ENCODE results near the gene CEP152. TPM values are rescaled to one million over a fixed set of nuclear protein-coding genes. Genes with fewer than 3 reads are reported as not detected.

The CEP152 gene
- total and polyA plus RNA-seq, 10 of the 15 experiments (the other 5 are each of a cell fraction or from before 2014, with no cell fraction given): 5.3 to 22.6 (median 14.2) TPM

DNA sequence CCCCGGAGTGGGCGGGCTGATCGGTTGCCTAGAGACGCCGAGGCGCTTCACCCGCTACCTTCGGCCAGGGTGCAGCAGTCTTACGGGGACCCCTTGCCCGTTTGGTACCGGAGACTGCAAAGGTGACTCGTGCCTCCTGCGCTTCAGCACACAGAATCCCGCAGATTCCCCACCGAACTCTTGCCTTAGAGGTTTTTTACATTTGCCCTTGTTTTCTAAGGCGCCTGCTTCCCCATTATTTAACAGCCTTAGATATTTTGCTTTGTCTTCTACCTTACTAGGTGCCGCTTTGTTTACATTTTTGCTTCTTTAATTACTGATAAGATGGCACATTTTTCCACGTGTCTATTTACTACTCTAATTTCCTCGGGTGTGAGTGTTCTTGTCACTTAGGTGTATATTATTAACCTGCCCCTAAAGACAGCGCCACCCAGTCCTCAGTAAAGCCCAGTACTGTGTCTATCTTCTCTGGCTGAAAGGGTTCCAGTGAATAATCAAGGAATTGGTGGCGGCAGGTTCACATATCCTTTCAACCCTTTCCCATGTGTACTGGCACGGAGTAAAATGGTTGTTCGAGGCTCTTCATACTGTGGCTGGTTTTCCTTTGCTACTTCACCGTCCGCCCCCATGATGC is 573 bp upstream of the CEP152 start (continued):
- no peak for TF ChIP-seq PRDM15 (CRISPR knock-in tag; IDR thresholded peaks at IDR 0.05)
- TF ChIP-seq, protein P1, sequence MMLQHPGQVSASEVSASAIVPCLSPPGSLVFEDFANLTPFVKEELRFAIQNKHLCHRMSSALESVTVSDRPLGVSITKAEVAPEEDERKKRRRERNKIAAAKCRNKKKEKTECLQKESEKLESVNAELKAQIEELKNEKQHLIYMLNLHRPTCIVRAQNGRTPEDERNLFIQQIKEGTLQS (IDR thresholded peaks at IDR 0.05; ENCODE audit: borderline replicate concordance, extremely low read depth, low read depth, low read length): no peak
- no peak for TF ChIP-seq IRF4 (IDR thresholded peaks at IDR 0.05; ENCODE audit: low read depth, low read length)
- TF ChIP-seq FOXK2 (IDR thresholded peaks at IDR 0.05): no peak
- no peak for TF ChIP-seq SMAD5 (IDR thresholded peaks at IDR 0.05; ENCODE audit: low read depth)
- TF ChIP-seq EP300 (IDR thresholded peaks at IDR 0.05; ENCODE audit: borderline replicate concordance in 1 of 2, control insufficient read depth in 1 of 2, low read depth in 2 of 2, low read length in 2 of 2): no peak
- TF ChIP-seq YBX1 (IDR thresholded peaks at IDR 0.05): no peak
- 0 out of 2 replicates have a peak, but pooled peaks have one; percentile 1 for TF ChIP-seq RFX5 (IDR thresholded peaks at IDR 0.05; ENCODE audit: low read depth, low read length)
- TF ChIP-seq LARP7 (IDR thresholded peaks at IDR 0.05): no peak
- TF ChIP-seq BCL3 (IDR thresholded peaks at IDR 0.05; ENCODE audit: borderline replicate concordance, insufficient read depth, low read depth, low read length, poor library complexity, severe bottlenecking): no peak
- TF ChIP-seq MTA2 (IDR thresholded peaks at IDR 0.05; ENCODE audit: low read depth): no peak
- TF ChIP-seq SREBF1 (IDR thresholded peaks at IDR 0.05; ENCODE audit: low read length): no peak
- no peak for TF ChIP-seq TCF7 (IDR thresholded peaks at IDR 0.05; ENCODE audit: borderline replicate concordance)
- no peak for TF ChIP-seq DPF2 (IDR thresholded peaks at IDR 0.05)
- no peak for TF ChIP-seq NBN (IDR thresholded peaks at IDR 0.05)
- TF ChIP-seq NKRF (conservative IDR thresholded peaks at IDR 0.05): peak; percentile 48; the same call in 1 of the 2 replicates
- TF ChIP-seq EZH2 (IDR thresholded peaks at IDR 0.05; ENCODE audit: borderline replicate concordance, control insufficient read depth, low read depth, low read length): no peak
- TF ChIP-seq ESRRA (IDR thresholded peaks at IDR 0.05; ENCODE audit: low read length): 0 out of 2 replicates have a peak, but pooled peaks have one; percentile 11
- TF ChIP-seq MYB (IDR thresholded peaks at IDR 0.05; ENCODE audit: borderline replicate concordance, low read depth, low read length): no peak
- no peak for TF ChIP-seq ZNF24 (IDR thresholded peaks at IDR 0.05)
- TF ChIP-seq POU2F2 (IDR thresholded peaks at IDR 0.05; ENCODE audit: borderline replicate concordance, low read depth, low read length): no peak
- no peak for TF ChIP-seq SUZ12 (IDR thresholded peaks at IDR 0.05; ENCODE audit: unreplicated experiment)
- TF ChIP-seq ZNF217 (IDR thresholded peaks at IDR 0.05): no peak
